SH-SY5Y (cell line): ENCODE data around the gene EXD3.

Experiments used
- GATA2 ChIP-seq: IDR thresholded peaks from 2 replicates; pipeline ENCODE4 v1.6.1; 2011; ENCODE audit warnings: mild to moderate bottlenecking, low read depth, low read length
- GATA3 ChIP-seq: IDR thresholded peaks from 2 replicates; pipeline ENCODE4 v1.6.1; 2011; ENCODE audit warnings: low read depth, mild to moderate bottlenecking, low read length, moderate library complexity

GRCh38 chr9:137406085-137406760 is 16.7 kb downstream of the EXD3 start:
- TF ChIP-seq GATA3 (no peak), GATA2 (no peak)
